Measurements from ENCODE around the gene CTXN1.

GRCh38 chr19:7877249-7877836 is 48.6 kb downstream of the CTXN1 start:
- TF ChIP-seq CTCF (IDR thresholded peaks at IDR 0.05) (no peak), EZH2 (IDR thresholded peaks at IDR 0.05; ENCODE audit: borderline replicate concordance, insufficient read depth, low read depth, low read length, poor library complexity, severe bottlenecking) (no peak)
